Smooth muscle cell (in vitro differentiated cells): ENCODE results near the gene MZB1. TPM values are rescaled to one million over a fixed set of nuclear protein-coding genes. Genes with fewer than 3 reads are reported as not detected.

Experiments
- DNase-seq: peaks from one replicate; lab custom pipeline; 2025; ENCODE audit not compliant: unreplicated experiment; lab: John Stamatoyannopoulos, UW
- H2AFZ ChIP-seq: fragments of 200-600 bp; sonication (generic); 2 replicates; pipeline ENCODE4 v1.6.0; 2016; ENCODE audit warnings: antibody characterized with exemption, low read depth, mild to moderate bottlenecking
- H3F3A ChIP-seq: fragments of 200-600 bp; sonication (generic); 2 replicates; pipeline ENCODE4 v1.6.0; 2017; ENCODE audit warnings: antibody characterized with exemption, low read depth
- H3K27ac ChIP-seq: fragments of 200-600 bp; sonication (generic); 2 replicates; pipeline ENCODE4 v1.5.1; 2016; ENCODE audit warnings: low read depth, mild to moderate bottlenecking
- H3K27me3 ChIP-seq: fragments of 200-600 bp; sonication (generic); 2 replicates; pipeline ENCODE4 v1.6.1; 2016; ENCODE audit warnings: low read depth, mild to moderate bottlenecking
- H3K36me3 ChIP-seq: fragments of 200-600 bp; sonication (generic); 2 replicates; pipeline ENCODE4 v1.5.1; 2016; ENCODE audit warnings: low read depth
- H3K4me1 ChIP-seq: fragments of 200-600 bp; sonication (generic); 2 replicates; pipeline ENCODE4 v1.5.1; 2016; ENCODE audit warnings: low read depth
- H3K4me2 ChIP-seq: fragments of 200-600 bp; sonication (generic); 2 replicates; pipeline ENCODE4 v1.6.0; 2016; ENCODE audit warnings: mild to moderate bottlenecking
- H3K4me3 ChIP-seq: fragments of 200-600 bp; sonication (generic); 2 replicates; pipeline ENCODE4 v1.5.1; 2016; ENCODE audit warnings: mild to moderate bottlenecking
- H3K79me2 ChIP-seq: fragments of 200-600 bp; sonication (generic); 2 replicates; pipeline ENCODE4 v1.6.0; 2016; ENCODE audit warnings: low read depth, mild to moderate bottlenecking
- H3K9ac ChIP-seq: fragments of 200-600 bp; sonication (generic); 2 replicates; pipeline ENCODE4 v1.6.0; 2016; ENCODE audit warnings: low read depth
- H3K9me3 ChIP-seq: fragments of 200-600 bp; sonication (generic); replicated peaks from 2 replicates; pipeline ENCODE4 v1.5.1; 2016; ENCODE audit warnings: low read depth
- H4K20me1 ChIP-seq: fragments of 200-600 bp; sonication (generic); 2 replicates; pipeline ENCODE4 v1.6.0; 2016; ENCODE audit warnings: low read depth
- WGBS: methylation state at CpG from one replicate; pipeline ENCODE4 v1.1.7; 2016; ENCODE audit warnings: low lambda C conversion rate; 5-methylcytosine and 5-hydroxymethylcytosine counted together
- polyA plus RNA-seq: library from polyadenylated mRNA; unstranded; fragments of >200 nt; fragmentation: Nextera tagmentation; extraction: Ambion mirVana; gene quantifications from 2 replicates; pipeline ENCODE4 v1.2.1, GENCODE V29; 2016
- total RNA-seq: library from RNA; depleted of rRNA; stranded (reverse); fragments of >200 nt; gene quantifications from 2 replicates; pipeline ENCODE4 v1.2.3, GENCODE V29; 2014
- TF ChIP-seq, protein P1 (sequence below): fragments of 200-600 bp; sonication (generic); IDR thresholded peaks from 2 replicates; pipeline ENCODE4 v1.5.1; 2017; ENCODE audit warnings: borderline replicate concordance, mild to moderate bottlenecking, antibody characterized with exemption; ENCODE audit not compliant: insufficient read depth, poor library complexity, severe bottlenecking

MZB1 gene
- total and polyA plus RNA-seq, 2 experiments from 2014 or later, result 0.19 TPM; not detected in 1

DNA sequence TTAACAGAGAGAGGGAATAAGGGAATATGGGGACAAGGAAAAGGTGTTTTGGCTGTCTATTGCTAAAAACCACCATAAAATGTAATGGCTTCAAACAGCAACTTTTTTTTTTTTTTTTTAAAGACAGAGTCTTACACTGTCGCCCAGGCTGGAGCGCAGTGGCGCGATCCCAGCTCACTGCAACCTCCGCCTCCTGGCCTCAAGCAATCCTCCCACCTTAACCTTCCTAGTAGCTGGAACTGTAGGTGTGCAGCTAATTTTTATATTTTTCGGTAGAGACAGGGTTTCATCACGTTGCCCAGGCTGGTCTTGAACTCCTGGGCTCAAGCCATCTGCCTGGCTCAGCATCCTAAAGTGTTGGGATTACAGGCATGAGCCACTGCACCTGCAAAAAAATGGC lies 18.5 kb upstream of the MZB1 start:
- Histone ChIP-seq H3K27me3 (no peaks in the 10 kb centered on the region), H3F3A (peaks cover 3% of the 10 kb centered on the region), H3K4me2 (no peak overlapping the region), H3K4me3 (no peak overlapping the region), H3K9me3 (no peaks in the 10 kb centered on the region), H3K36me3 (no peaks in the 10 kb centered on the region), H3K27ac (no peak overlapping the region), H3K4me1 (peaks cover 8% of the 10 kb centered on the region), H2AFZ (no peak overlapping the region), H3K9ac (no peak overlapping the region), H3K79me2 (no peaks in the 10 kb centered on the region), H4K20me1 (no peaks in the 10 kb centered on the region)
- 97% methylated on average over 7 of the region's 7 CpGs for WGBS
- TF ChIP-seq, protein P1, sequence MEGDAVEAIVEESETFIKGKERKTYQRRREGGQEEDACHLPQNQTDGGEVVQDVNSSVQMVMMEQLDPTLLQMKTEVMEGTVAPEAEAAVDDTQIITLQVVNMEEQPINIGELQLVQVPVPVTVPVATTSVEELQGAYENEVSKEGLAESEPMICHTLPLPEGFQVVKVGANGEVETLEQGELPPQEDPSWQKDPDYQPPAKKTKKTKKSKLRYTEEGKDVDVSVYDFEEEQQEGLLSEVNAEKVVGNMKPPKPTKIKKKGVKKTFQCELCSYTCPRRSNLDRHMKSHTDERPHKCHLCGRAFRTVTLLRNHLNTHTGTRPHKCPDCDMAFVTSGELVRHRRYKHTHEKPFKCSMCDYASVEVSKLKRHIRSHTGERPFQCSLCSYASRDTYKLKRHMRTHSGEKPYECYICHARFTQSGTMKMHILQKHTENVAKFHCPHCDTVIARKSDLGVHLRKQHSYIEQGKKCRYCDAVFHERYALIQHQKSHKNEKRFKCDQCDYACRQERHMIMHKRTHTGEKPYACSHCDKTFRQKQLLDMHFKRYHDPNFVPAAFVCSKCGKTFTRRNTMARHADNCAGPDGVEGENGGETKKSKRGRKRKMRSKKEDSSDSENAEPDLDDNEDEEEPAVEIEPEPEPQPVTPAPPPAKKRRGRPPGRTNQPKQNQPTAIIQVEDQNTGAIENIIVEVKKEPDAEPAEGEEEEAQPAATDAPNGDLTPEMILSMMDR, result no peak
- DNase-seq, result no peak

DNA sequence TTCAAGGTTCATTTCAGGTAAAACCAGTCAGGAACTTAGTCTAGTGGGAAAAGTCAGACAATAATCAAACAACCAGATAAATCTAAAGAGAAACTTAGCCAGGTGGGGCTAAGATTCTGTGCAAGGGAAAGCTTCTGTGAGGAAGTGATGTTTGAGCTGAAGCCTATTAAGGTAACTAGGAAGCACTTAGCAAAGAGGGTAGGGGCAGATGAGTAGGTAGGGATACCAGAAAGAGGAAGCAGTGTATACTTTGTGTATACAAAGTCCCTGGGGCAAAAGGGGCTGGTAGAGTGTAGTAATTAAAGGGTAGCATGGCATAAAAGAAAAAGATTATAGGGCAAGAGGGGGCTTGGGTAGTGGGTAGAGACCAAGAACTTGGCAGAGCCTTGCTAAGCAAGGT lies 17.8 kb upstream of the MZB1 start:
- TF ChIP-seq, protein P1, result no peak
- Histone ChIP-seq H3K4me1 (peaks cover 8% of the 10 kb centered on the region), H3K79me2 (no peaks in the 10 kb centered on the region), H3K4me3 (no peak overlapping the region), H3K27ac (no peak overlapping the region), H3K9me3 (no peaks in the 10 kb centered on the region), H2AFZ (no peak overlapping the region), H3K4me2 (no peak overlapping the region), H3K9ac (no peak overlapping the region), H3F3A (peaks cover 4% of the 10 kb centered on the region), H3K27me3 (no peaks in the 10 kb centered on the region), H4K20me1 (no peaks in the 10 kb centered on the region), H3K36me3 (no peaks in the 10 kb centered on the region)
- DNase-seq, result no peak

DNA sequence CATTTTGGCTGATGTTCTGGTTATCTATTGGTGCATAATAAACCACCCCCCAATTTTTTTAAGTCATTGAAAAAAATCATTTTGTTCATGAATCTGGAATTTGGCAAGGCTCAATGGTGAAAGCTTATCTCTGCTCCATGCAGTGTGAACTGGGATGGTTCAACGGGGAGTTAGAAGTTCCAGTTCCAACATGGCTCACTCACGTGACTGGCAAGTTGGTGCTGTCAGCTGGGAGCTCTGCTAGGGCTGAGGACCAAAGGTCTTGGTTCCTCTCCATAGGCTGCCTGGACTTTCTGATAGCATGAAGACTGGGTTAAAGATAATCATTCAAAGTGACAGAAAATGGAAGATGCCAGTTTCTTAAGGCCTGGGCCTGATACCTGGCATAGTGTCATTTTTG lies 17.2 kb upstream of the MZB1 start:
- Histone ChIP-seq H3K9ac (no peak overlapping the region), H4K20me1 (no peaks in the 10 kb centered on the region), H2AFZ (no peak overlapping the region), H3K27me3 (no peaks in the 10 kb centered on the region), H3K4me2 (no peak overlapping the region), H3K4me3 (no peak overlapping the region), H3F3A (peaks cover 4% of the 10 kb centered on the region), H3K27ac (no peak overlapping the region), H3K9me3 (no peaks in the 10 kb centered on the region), H3K4me1 (peaks cover 8% of the 10 kb centered on the region), H3K36me3 (no peaks in the 10 kb centered on the region), H3K79me2 (no peaks in the 10 kb centered on the region)
- WGBS, result 91% methylated on average over 2 of the region's 2 CpGs
- TF ChIP-seq, protein P1, result no peak
- DNase-seq, result no peak

DNA sequence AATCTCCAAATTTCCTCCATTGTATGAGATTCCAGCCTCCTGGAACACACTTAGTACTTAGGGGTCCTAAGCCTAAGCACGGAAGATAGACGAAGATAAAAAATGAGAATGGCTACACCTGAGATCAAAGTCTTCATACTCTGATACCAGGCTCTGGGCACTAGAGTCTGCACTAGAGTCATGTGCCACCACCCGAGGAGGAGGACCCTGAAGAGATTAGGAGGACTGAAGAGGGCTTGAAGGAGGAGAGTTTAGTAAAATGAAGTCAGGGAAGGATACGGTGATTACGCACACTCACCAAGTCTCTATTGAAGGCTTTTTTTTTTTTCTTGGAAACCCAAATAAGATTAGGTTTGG lies 14.7 kb upstream of the MZB1 start:
- Histone ChIP-seq H4K20me1 (no peaks in the 10 kb centered on the region), H3K4me3 (peak overlapping the region; percentile 50), H3K4me1 (peaks cover 8% of the 10 kb centered on the region), H3K27me3 (no peaks in the 10 kb centered on the region), H3F3A (peaks cover 4% of the 10 kb centered on the region), H3K79me2 (no peaks in the 10 kb centered on the region), H3K9me3 (no peaks in the 10 kb centered on the region), H3K27ac (peak overlapping the region; percentile 92), H3K4me2 (peak overlapping the region; percentile 90), H2AFZ (peak overlapping the region; percentile 80), H3K9ac (peak overlapping the region; percentile 73), H3K36me3 (no peaks in the 10 kb centered on the region)
- TF ChIP-seq, protein P1, result no peak
- no peak for DNase-seq
- 52% methylated on average over 5 of the region's 5 CpGs for WGBS
